IPS DF 6.9 (cell line): ENCODE measurements around the gene FBXL22.

Experiments
- DNase-seq: peaks from one replicate; pipeline ENCODE4 v3.0.0-alpha.2; 2013; ENCODE audit warnings: low read depth, low spot score
- H3K27ac ChIP-seq: one replicate; pipeline ENCODE4 v1.5.1; 2013; ENCODE audit warnings: low read length, control low read depth
- H3K27me3 ChIP-seq: 2 replicates; pipeline ENCODE4 v1.6.1; 2013; ENCODE audit warnings: mild to moderate bottlenecking, low read length; ENCODE audit not compliant: control insufficient read depth, insufficient read depth
- H3K36me3 ChIP-seq: 2 replicates; pipeline ENCODE4 v1.6.1; 2013; ENCODE audit warnings: low read length; ENCODE audit not compliant: control insufficient read depth, insufficient read depth
- H3K4me1 ChIP-seq: 2 replicates; pipeline ENCODE4 v1.6.1; 2013; ENCODE audit warnings: low read length; ENCODE audit not compliant: control insufficient read depth, insufficient read depth
- H3K4me3 ChIP-seq: 2 replicates; pipeline ENCODE4 v1.5.1; 2013; ENCODE audit warnings: mild to moderate bottlenecking, low read length
- H3K9me3 ChIP-seq: 2 replicates; pipeline ENCODE4 v1.6.1; 2013; ENCODE audit warnings: low read length, inconsistent platforms; ENCODE audit not compliant: control insufficient read depth, insufficient read depth
- WGBS: extraction: QIAGEN DNeasy Blood & Tissue Kit; methylation state at CpG from one replicate; pipeline ENCODE4 v1.1.7; 2013; ENCODE audit warnings: mixed read lengths, missing lambda C conversion rate; ENCODE audit not compliant: insufficient read length, insufficient coverage; 5-methylcytosine and 5-hydroxymethylcytosine counted together

The FBXL22 gene

DNA sequence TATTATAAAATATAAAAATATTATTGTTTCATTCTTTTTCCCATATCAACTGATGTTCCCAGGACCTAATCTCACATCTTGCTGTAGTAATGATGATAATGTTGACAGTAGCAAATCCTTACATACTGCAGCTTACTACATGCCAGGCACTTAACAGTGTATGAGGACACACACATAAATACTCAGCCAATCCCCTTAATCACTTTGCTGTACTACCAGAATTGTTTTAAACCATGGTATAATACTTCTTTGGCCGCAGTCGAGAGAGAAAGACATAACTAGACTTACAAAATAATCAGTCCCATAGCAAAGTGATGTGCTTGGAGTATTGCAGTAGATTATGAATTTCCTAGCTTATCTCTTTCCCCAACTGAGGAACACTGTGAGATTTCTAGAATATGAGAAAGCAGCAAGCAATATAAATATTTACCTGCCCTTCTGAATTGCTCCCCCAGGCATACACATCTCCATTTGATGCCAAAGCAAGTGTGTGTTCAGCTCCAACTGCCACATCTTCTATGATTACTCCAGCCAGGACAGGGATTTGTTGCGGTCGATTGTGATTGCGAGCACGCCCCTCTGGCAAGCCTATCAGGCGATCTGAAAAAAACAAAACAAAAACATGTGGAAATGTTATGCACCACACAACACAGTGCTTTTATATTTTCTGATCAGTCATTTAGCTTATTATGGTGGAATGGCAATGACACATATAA is 33.0 kb downstream of the FBXL22 start:
- WGBS = no CpG with 5 or more reads among the region's 7 CpGs
- H3K36me3 ChIP-seq = peaks cover 12% of the 10 kb centered on the region; the same call in 1 of the 2 replicates

DNA sequence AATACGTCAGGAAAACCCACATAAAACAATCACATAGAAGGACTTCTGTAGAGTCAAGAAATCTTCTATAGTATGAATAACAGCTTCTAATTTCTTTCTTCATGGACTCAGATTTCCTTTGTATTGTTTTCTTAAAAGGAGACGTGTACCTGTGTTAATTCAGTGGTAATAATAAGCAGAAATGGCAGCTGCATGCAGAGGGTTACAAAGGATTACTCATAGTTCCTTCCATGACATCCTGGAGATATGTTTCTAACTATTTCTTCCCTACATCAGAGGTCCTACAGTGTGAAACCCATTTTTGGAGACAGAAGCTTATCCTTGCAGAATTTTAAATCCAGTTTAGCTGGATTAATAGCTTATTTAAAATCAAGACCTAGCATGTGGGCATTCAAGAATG is 36.1 kb downstream of the FBXL22 start:
- no CpG with 5 or more reads among the region's 2 CpGs for WGBS
- H3K4me1 ChIP-seq = no peaks in the 10 kb centered on the region
- no peak overlapping the region for H3K27ac ChIP-seq
- H3K4me3 ChIP-seq = no peak overlapping the region
- no peak for DNase-seq
- no peaks in the 10 kb centered on the region for H3K27me3 ChIP-seq
- no peaks in the 10 kb centered on the region for H3K9me3 ChIP-seq
- peaks cover 7% of the 10 kb centered on the region; the same call in 1 of the 2 replicates for H3K36me3 ChIP-seq

More for the DNA sequence above, 33.0 kb downstream of the FBXL22 start:
- Histone ChIP-seq H3K9me3 (no peaks in the 10 kb centered on the region), H3K4me3 (no peak overlapping the region), H3K27ac (no peak overlapping the region), H3K4me1 (no peaks in the 10 kb centered on the region), H3K27me3 (no peaks in the 10 kb centered on the region)
- no peak for DNase-seq

DNA sequence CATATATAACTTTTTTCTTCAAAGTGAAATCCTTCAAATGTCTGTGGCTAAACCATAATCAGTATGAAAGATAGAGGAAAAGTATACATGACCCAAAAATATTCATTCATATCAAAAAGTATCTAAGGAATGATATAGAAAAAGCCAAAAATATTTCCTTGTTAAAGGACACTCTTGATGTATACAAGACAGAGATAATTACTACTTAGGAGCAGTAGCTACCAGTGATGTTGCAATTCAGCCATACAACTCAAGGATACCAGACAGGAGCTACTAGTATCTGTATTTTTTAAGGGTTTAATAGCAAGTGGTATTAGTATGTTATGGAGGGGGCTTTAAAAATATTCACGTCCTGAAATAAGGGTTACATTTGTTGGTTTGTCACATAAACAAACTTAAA is 37.0 kb downstream of the FBXL22 start:
- WGBS = no CpG with 5 or more reads among the region's 1 CpG
- no peak overlapping the region for H3K4me3 ChIP-seq
- no peak overlapping the region for H3K27ac ChIP-seq
- H3K36me3 ChIP-seq = peaks cover 5% of the 10 kb centered on the region; the same call in 1 of the 2 replicates
- H3K9me3 ChIP-seq = no peaks in the 10 kb centered on the region
- H3K4me1 ChIP-seq = no peaks in the 10 kb centered on the region
- no peaks in the 10 kb centered on the region for H3K27me3 ChIP-seq
- no peak for DNase-seq

DNA sequence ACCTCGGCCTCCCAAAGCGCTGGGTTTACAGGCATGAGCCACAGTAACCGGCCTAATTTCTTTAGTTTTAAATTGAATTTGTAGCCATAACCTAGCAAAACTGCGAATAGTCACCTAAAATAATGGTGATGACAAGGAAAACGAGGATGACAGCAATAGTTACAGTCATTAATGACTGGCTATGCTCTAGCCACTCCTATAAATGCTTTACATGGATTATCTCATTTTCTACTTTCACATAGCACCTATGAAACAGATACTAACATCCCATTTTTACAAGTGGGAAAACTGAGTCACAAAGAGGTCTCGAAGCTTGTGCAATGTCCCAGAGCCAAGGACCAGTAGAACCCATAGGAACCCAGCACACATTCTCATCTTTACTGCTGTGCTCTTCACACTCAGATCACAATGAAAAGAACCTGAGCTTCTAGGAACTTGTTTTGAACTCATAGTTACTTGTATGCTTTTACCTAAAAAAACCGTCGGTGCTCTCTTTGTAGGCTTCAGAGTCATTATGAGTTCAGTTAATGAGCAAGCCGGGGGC is 39.4 kb downstream of the FBXL22 start:
- Histone ChIP-seq H3K4me1 (no peaks in the 10 kb centered on the region), H3K27ac (no peak overlapping the region), H3K4me3 (no peak overlapping the region), H3K36me3 (peaks cover 2% of the 10 kb centered on the region; the same call in 1 of the 2 replicates), H3K27me3 (no peaks in the 10 kb centered on the region), H3K9me3 (no peaks in the 10 kb centered on the region)
- WGBS = no CpG with 5 or more reads among the region's 9 CpGs
- no peak for DNase-seq

DNA sequence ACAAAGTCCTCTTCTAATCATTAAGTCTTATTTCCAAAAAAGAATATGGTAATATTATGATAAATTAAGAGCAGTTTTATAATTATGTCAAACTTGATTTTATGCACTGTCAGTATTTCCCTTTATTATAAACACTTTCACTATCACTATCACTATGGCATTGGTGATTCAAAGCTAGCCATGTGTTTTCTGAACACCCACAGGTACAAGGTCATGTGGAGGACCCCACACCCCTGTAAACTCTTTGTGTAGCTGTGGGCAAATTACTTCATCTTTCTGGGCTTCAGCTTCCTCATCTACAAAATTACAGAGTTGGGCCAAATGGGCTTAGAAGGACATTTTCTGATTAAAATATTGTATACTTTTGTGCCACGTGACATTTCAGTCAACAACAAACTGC is 41.7 kb downstream of the FBXL22 start:
- Histone ChIP-seq H3K27me3 (no peaks in the 10 kb centered on the region), H3K4me3 (no peak overlapping the region), H3K36me3 (no peaks in the 10 kb centered on the region; the same call in 1 of the 2 replicates), H3K27ac (no peak overlapping the region), H3K4me1 (no peaks in the 10 kb centered on the region), H3K9me3 (no peaks in the 10 kb centered on the region)
- no CpG with 5 or more reads among the region's 1 CpG for WGBS
- DNase-seq = no peak

DNA sequence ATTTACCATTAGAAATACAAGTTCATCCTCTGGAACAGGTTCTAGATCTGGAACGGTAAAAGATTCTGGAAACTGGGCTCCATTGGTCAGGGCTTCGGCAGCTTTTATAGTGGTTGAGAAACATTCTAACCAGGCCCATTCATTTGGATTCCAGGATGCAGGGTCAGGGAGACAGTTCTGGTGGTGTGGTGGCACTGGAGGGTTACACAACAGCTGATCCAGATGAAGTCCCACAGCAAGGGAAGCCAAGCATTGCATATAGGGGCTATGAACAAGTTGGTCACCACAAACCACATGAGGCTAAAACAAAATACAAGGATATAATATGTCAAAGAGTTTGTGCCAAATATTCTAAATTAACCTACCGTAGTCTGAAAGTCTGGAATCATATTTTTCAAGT is 43.0 kb downstream of the FBXL22 start:
- no peaks in the 10 kb centered on the region; the same call in 1 of the 2 replicates for H3K36me3 ChIP-seq
- no peak for DNase-seq

More for the DNA sequence above, 43.0 kb downstream of the FBXL22 start:
- WGBS = no CpG with 5 or more reads among the region's 3 CpGs
- Histone ChIP-seq H3K27me3 (no peaks in the 10 kb centered on the region), H3K27ac (no peak overlapping the region), H3K9me3 (no peaks in the 10 kb centered on the region), H3K4me1 (no peaks in the 10 kb centered on the region), H3K4me3 (no peak overlapping the region)
